ENCODE data around the gene CACNA2D1.
A peak's percentile ranks its signal among the peaks of the same experiment; 100 is the strongest.

CACNA2D1 gene

DNA sequence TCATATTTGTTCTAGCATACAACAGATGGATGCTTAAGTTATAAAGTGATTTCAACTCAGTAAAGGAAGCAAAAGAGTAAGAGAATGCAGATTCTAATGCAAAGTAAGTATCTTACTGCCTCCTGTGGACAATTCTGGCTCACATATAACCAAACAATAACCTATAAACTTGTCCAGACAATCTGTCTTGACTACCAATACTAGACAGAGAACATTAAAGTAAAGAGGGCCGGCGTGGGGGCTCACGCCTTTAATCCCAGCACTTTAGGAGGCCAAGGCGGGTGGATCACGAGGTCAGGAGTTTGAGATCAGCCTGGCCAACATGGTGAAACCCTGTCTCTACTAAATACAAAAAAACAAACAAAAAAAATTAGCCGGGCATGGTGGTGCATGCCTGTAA is 329.3 kb downstream of the CACNA2D1 start:
- no peaks in the 10 kb centered on the region for H3K36me3 ChIP-seq
- no peak overlapping the region for H3K4me3 ChIP-seq (ENCODE audit: low read depth, low read length)
- TF ChIP-seq, protein P1, sequence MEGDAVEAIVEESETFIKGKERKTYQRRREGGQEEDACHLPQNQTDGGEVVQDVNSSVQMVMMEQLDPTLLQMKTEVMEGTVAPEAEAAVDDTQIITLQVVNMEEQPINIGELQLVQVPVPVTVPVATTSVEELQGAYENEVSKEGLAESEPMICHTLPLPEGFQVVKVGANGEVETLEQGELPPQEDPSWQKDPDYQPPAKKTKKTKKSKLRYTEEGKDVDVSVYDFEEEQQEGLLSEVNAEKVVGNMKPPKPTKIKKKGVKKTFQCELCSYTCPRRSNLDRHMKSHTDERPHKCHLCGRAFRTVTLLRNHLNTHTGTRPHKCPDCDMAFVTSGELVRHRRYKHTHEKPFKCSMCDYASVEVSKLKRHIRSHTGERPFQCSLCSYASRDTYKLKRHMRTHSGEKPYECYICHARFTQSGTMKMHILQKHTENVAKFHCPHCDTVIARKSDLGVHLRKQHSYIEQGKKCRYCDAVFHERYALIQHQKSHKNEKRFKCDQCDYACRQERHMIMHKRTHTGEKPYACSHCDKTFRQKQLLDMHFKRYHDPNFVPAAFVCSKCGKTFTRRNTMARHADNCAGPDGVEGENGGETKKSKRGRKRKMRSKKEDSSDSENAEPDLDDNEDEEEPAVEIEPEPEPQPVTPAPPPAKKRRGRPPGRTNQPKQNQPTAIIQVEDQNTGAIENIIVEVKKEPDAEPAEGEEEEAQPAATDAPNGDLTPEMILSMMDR (IDR thresholded peaks at IDR 0.05; ENCODE audit: low read depth, low read length) = no peak
- DNase-seq = no peak
- peaks cover 28% of the 10 kb centered on the region for H3K4me1 ChIP-seq
- no peaks in the 10 kb centered on the region for H3K9me3 ChIP-seq
- H3K27me3 ChIP-seq = no peaks in the 10 kb centered on the region

DNA sequence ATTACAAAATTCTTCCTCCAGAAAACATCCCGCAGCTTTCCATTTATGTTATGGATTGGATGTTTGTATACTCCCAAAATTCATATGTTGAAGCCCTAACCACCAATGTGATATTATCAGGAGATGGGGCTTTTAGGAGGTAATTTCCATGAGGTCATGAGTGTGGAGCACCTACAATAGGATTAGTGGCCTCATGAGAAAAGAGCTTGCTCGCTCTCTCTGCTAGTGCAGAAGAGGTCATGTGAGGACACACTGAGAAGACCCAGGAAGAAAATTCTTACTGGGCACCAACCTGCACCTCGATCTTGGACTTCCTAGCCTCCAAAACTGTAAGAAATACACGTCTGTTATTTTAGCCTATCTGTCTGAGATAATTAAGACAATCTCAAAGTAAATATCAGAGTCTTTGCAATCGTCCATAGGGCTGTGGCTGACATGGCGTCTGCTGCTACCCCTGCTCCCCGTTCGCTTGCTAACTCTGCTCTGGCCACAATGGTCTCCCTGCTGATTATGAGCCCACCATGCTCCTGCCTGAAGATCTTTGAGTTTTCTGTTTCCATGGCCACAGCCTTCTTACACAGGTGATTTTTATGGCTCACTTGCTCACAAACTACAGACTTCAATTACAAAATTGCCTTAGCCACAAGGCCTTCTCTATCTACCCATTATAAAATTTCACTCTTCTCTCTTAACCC is 333.3 kb downstream of the CACNA2D1 start:
- TF ChIP-seq, protein P1 (IDR thresholded peaks at IDR 0.05; ENCODE audit: low read depth, low read length) = no peak
- Histone ChIP-seq H3K4me1 (peaks cover 37% of the 10 kb centered on the region), H3K4me3 (ENCODE audit: low read depth, low read length) (no peak overlapping the region), H3K36me3 (no peaks in the 10 kb centered on the region), H3K9me3 (no peaks in the 10 kb centered on the region), H3K27me3 (no peaks in the 10 kb centered on the region)
- DNase-seq = peak; percentile 18

DNA sequence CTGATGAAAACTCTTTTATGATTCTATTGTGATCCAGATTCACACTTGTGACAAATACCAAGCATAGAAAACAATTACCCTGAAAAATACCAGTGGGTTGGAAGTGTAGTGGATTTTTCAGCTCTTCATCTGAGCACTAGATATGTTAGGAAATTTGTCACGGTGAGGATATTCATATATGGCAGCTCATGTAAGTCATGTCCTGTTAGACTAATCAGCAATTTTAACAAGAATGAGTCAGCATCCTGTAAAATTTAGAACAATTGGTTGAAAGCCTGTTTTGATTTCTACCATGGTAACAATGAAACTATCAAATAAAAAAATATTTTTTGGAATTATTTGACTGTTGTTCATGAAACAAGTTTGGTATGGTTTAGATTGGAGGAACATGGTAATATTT is 334.3 kb downstream of the CACNA2D1 start:
- Histone ChIP-seq H3K9me3 (no peaks in the 10 kb centered on the region), H3K27me3 (no peaks in the 10 kb centered on the region), H3K36me3 (no peaks in the 10 kb centered on the region), H3K4me3 (ENCODE audit: low read depth, low read length) (no peak overlapping the region), H3K4me1 (peaks cover 37% of the 10 kb centered on the region)
- no peak for DNase-seq
- TF ChIP-seq, protein P1 (IDR thresholded peaks at IDR 0.05; ENCODE audit: low read depth, low read length) = no peak

DNA sequence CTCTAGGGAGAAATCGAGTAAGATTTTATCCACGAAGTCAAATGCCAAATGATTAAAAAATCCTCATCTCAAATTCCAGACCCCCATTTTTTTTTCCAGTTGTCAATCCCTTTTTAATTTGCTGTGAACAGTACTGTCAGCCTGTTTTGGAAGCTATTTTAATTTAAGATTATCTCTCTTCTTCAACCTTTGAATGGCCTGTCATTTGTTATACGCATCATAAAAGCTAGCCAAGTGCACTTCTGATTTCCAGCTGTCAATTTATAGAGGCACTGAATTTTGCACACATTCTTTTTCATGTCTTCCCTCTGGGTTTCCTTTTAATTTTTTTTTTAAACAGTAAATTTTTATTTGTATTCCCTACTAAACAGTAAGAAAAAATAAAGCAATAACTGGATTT is 337.4 kb downstream of the CACNA2D1 start:
- no peaks in the 10 kb centered on the region for H3K9me3 ChIP-seq
- H3K27me3 ChIP-seq = no peaks in the 10 kb centered on the region
- H3K4me1 ChIP-seq = peaks cover 31% of the 10 kb centered on the region
- DNase-seq = no peak
- H3K4me3 ChIP-seq (ENCODE audit: low read depth, low read length) = no peak overlapping the region
- no peaks in the 10 kb centered on the region for H3K36me3 ChIP-seq
- TF ChIP-seq, protein P1 (IDR thresholded peaks at IDR 0.05; ENCODE audit: low read depth, low read length) = no peak

DNA sequence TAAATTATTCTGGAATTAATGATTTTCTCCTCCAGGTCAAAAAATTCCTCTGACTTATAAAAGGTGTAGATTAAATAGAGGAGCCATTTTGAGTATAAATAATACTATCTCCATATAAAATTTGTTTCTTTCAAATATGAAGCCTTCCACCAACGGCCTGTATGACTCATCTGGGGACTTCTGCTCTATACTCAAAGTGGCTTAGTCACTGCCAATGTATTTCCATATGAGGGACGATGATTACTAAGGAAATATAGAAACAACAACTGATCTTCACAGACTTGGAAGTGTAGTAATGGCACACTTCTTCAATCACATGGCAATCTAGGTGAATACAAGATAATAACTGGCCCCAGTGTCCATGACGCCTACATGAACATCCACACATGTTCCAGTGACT is 338.1 kb downstream of the CACNA2D1 start:
- Histone ChIP-seq H3K36me3 (no peaks in the 10 kb centered on the region), H3K27me3 (no peaks in the 10 kb centered on the region), H3K4me1 (peaks cover 27% of the 10 kb centered on the region), H3K4me3 (ENCODE audit: low read depth, low read length) (no peak overlapping the region), H3K9me3 (no peaks in the 10 kb centered on the region)
- TF ChIP-seq, protein P1 (IDR thresholded peaks at IDR 0.05; ENCODE audit: low read depth, low read length) = no peak
- peak; percentile 24 for DNase-seq

DNA sequence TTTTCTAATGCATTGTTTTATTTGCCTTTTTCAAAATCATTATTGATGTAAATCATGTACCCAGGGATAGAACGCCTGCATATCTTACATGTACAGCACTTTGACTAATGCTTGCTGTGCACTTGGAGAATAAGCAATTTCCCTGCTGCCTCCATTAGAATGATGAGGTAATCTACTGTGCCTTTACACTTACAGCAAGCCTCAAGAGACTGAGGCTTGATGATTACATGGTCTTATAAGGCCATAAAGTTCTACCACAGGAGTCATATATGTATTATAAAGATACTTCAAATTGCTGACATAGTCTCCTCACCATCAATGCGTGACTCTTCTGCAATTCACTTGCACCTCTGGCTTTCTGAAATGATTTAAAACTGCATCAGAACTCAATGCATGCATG is 345.2 kb downstream of the CACNA2D1 start:
- TF ChIP-seq, protein P1 (IDR thresholded peaks at IDR 0.05; ENCODE audit: low read depth, low read length) = no peak
- Histone ChIP-seq H3K36me3 (peaks cover 2% of the 10 kb centered on the region; the same call in 1 of the 2 replicates), H3K4me3 (ENCODE audit: low read depth, low read length) (no peak overlapping the region), H3K27me3 (no peaks in the 10 kb centered on the region), H3K4me1 (peaks cover 19% of the 10 kb centered on the region), H3K9me3 (no peaks in the 10 kb centered on the region)
- DNase-seq = no peak
